Colonic mucosa (tissue), 4 donors: ENCODE results near the gene FAM107B. TPM values are rescaled to one million over a fixed set of nuclear protein-coding genes. Genes with fewer than 3 reads are reported as not detected.

Experiments
- DNase-seq: peaks from one replicate; pipeline ENCODE4 v3.0.0-alpha.2; 2020
- H3K27ac ChIP-seq: fragments of 200-600 bp; one replicate; pipeline ENCODE4 v1.8.0; 2021
- H3K27me3 ChIP-seq: fragments of 200-600 bp; one replicate; pipeline ENCODE4 v1.8.0; 2021
- H3K36me3 ChIP-seq: fragments of 200-600 bp; one replicate; pipeline ENCODE4 v1.8.0; 2021
- H3K4me1 ChIP-seq: fragments of 200-600 bp; one replicate; pipeline ENCODE4 v1.8.0; 2021; ENCODE audit warnings: mild to moderate bottlenecking
- H3K4me3 ChIP-seq: fragments of 200-600 bp; one replicate; pipeline ENCODE4 v1.8.0; 2021
- H3K9ac ChIP-seq, 2 donors: one replicate each; pipeline ENCODE4 v1.7.0; 2013; ENCODE audit warnings: control low read depth in 2 of 2, low read depth in 2 of 2, low read length in 2 of 2
- H3K9me3 ChIP-seq: fragments of 200-600 bp; one replicate; pipeline ENCODE4 v1.8.0; 2021
- intact Hi-C: fragments of 100-400 bp; cut with DNase I; formaldehyde crosslinking; loops from one replicate; pipeline ENCODE4 v1.14.1; 2022
- total RNA-seq, 2 donors: library from RNA; stranded (reverse); fragmentation: NEBNext Ultra II Directional in 1 of 2; extraction: Animal tissue kit (Norgen Biotek cat#: 25700) in 1 of 2; gene quantifications; one replicate each; pipeline ENCODE4 v1.2.1, GENCODE V29; 2021
- TF ChIP-seq, protein P1 (sequence below): fragments of 200-600 bp; IDR thresholded peaks from one replicate; pipeline ENCODE4 v1.8.0; 2022; ENCODE audit warnings: antibody characterized with exemption, mild to moderate bottlenecking
- donor health status: healthy.
- donor health status: DM: no; HTN: no; CAD: no.
- donor health status: DM: no; HTN: no; CAD: no.

Gene FAM107B
- total RNA-seq, 2 donors from 2014 or later = 36.3 to 71.5 TPM

DNA sequence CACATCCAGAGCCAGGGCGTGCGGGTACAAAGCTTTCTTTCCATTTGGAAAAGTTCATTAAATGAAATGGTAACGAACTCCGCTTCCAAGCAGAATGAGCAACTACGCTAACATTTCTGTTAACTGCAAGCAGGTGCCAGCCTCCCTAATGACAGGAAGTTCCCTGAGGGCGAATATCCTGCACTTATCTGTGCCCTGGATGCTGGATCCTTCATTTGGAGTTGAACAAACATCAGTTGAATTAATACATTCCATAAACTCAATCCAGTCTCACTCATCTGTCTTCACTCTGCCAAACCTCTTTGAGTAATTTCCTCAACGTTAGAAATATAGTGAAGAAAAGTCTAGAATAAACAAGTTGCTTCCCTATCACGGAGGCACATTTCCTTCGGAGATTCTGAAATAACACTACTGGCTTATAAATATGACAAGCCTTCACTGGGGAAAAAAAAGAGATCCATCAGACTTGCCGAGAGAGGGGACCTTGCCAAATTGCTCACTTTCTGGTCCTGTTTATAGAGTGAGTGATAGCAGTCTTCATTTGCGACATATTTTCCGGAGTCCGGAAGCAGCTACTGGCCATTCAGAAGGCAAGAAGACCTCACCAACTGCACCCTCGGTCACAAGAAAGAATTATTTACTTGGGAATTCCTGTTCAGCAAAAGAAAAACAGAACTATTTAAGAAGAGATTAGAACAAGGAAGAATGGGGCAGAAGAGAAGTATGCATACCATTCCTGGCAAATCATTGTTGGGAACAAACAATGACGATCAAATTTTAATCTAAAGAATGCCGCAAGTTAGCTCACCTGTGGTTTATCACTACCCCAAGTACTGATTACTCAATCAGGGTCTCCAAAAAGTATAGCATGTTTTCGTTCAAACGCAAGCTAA lies 196.4 kb downstream of the FAM107B start:
- no peaks in the 10 kb centered on the region for H3K4me1 ChIP-seq
- intact Hi-C loops = no loop called here
- no peak overlapping the region for H3K4me3 ChIP-seq
- H3K27ac ChIP-seq = no peak overlapping the region
- H3K9me3 ChIP-seq = no peaks in the 10 kb centered on the region
- TF ChIP-seq, protein P1, sequence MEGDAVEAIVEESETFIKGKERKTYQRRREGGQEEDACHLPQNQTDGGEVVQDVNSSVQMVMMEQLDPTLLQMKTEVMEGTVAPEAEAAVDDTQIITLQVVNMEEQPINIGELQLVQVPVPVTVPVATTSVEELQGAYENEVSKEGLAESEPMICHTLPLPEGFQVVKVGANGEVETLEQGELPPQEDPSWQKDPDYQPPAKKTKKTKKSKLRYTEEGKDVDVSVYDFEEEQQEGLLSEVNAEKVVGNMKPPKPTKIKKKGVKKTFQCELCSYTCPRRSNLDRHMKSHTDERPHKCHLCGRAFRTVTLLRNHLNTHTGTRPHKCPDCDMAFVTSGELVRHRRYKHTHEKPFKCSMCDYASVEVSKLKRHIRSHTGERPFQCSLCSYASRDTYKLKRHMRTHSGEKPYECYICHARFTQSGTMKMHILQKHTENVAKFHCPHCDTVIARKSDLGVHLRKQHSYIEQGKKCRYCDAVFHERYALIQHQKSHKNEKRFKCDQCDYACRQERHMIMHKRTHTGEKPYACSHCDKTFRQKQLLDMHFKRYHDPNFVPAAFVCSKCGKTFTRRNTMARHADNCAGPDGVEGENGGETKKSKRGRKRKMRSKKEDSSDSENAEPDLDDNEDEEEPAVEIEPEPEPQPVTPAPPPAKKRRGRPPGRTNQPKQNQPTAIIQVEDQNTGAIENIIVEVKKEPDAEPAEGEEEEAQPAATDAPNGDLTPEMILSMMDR = no peak
- H3K9ac ChIP-seq = no peak overlapping the region
- H3K27me3 ChIP-seq = no peaks in the 10 kb centered on the region
- H3K36me3 ChIP-seq = no peaks in the 10 kb centered on the region
- no peak for DNase-seq

DNA sequence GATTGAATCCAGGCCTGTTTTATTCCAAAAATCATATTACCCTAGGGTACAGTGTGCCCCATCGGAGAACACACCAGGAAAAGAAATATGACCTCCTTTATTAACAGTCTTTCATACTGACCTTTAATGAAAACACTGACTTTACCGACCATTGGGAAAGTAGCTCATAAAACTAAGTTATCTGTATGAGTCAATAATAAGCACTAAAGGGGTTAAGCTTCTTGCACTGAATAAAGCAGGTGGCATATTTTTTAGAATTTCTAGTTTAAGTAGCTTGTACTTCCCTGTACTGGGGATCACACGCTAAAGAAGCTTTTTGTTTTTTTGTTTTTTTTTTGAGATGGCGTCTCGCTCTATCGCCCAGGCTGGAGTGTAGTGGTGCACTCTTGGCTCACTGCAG lies 199.8 kb downstream of the FAM107B start:
- intact Hi-C loops = no loop called here
- TF ChIP-seq, protein P1 = no peak
- DNase-seq = no peak
- Histone ChIP-seq H3K36me3 (no peaks in the 10 kb centered on the region), H3K27me3 (no peaks in the 10 kb centered on the region), H3K9ac (no peak overlapping the region), H3K9me3 (no peaks in the 10 kb centered on the region), H3K4me1 (no peaks in the 10 kb centered on the region), H3K27ac (no peak overlapping the region), H3K4me3 (no peak overlapping the region)

DNA sequence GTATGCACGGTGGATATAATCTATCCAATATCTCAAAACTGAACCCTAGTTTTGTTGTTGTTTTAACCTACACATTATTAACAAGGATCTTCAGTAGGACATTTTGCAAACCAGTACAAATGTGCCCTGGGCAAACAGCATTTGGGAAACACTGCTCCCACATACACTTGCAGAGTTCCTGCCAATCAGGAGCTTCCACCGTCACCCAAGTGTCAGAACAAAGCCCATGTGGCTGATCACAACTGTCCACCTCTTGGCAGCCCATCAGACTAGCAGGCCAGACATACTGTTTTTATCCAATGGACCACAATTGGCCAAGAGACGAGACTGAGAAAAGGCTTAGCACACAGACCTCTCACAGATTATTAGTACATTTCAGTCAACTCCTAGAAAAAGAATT lies 200.4 kb downstream of the FAM107B start:
- Histone ChIP-seq H3K36me3 (no peaks in the 10 kb centered on the region), H3K27ac (no peak overlapping the region), H3K4me1 (no peaks in the 10 kb centered on the region), H3K9ac (no peak overlapping the region), H3K27me3 (no peaks in the 10 kb centered on the region), H3K9me3 (no peaks in the 10 kb centered on the region), H3K4me3 (no peak overlapping the region)
- TF ChIP-seq, protein P1 = no peak
- no peak for DNase-seq
- intact Hi-C loops = no loop called here

DNA sequence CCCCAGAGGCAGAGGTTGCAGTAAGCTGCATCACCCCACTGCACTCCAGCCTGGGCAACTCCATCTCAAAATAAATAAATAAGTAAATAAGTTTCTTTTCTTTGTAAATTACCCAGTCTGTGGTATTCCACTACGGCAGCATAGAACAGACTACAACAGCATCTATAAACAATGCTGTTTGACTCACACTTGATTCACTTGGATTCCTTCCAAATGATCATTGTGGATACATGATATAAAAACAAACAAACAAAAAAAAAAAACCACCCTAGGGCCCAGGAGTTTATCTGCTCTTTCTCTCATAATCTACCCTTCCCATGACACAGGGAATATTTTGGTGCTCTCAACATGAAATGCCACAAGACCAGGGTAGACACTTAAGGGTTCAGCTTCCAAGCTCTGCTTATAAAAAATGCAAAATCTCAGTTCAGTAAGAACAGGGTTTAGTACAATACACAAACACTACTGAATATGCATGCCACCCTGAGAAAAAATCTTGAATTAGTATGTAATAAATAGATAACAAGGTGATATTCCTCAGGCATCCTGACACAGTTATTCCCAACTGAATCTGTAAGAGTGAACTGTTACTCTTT lies 200.9 kb downstream of the FAM107B start:
- Histone ChIP-seq H3K27ac (no peak overlapping the region), H3K4me3 (no peak overlapping the region), H3K4me1 (no peaks in the 10 kb centered on the region), H3K9ac (no peak overlapping the region), H3K27me3 (no peaks in the 10 kb centered on the region), H3K36me3 (no peaks in the 10 kb centered on the region), H3K9me3 (no peaks in the 10 kb centered on the region)
- no peak for DNase-seq
- intact Hi-C loops = no loop called here
- TF ChIP-seq, protein P1 = no peak

DNA sequence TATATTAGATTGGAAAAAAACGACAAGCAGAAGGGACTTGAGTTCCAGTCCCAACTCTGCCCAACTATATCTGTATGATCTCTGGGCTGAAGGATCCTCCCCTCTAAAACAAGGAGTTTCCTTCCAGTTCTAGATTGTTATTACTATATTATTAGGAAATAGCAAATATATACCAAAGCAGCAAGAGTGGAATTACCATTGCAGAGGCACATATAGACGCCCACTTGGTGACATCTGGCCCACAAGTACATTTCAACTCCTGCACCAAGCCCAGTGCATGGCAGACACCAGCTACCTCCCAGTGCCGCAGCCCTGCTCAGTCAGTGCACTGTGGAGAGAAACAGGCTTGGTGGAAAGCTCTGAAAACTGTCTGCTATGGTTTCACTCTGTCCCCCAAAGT lies 201.9 kb downstream of the FAM107B start:
- Histone ChIP-seq H3K27me3 (no peaks in the 10 kb centered on the region), H3K36me3 (no peaks in the 10 kb centered on the region), H3K4me1 (no peaks in the 10 kb centered on the region), H3K9me3 (no peaks in the 10 kb centered on the region), H3K4me3 (no peak overlapping the region), H3K27ac (no peak overlapping the region), H3K9ac (no peak overlapping the region)
- no peak for DNase-seq
- intact Hi-C loops = no loop called here
- TF ChIP-seq, protein P1 = no peak
